Inflammatory macrophage treated with lipopolysaccharide for 1 hour (primary cell): ENCODE results near the gene OR5K2.

Experiments
- DNase-seq, 2 donors: peaks; one replicate each; pipeline ENCODE4 v3.0.0-alpha.2; 2020 to 2022

Gene OR5K2

GRCh38 chr3:98525494-98525893 is 28.0 kb downstream of the OR5K2 start:
- DNase-seq = no peak

- DNase-seq = no peak
Observed at GRCh38 chr3:98528474-98529346, 31.2 kb downstream of the OR5K2 start.

DNA sequence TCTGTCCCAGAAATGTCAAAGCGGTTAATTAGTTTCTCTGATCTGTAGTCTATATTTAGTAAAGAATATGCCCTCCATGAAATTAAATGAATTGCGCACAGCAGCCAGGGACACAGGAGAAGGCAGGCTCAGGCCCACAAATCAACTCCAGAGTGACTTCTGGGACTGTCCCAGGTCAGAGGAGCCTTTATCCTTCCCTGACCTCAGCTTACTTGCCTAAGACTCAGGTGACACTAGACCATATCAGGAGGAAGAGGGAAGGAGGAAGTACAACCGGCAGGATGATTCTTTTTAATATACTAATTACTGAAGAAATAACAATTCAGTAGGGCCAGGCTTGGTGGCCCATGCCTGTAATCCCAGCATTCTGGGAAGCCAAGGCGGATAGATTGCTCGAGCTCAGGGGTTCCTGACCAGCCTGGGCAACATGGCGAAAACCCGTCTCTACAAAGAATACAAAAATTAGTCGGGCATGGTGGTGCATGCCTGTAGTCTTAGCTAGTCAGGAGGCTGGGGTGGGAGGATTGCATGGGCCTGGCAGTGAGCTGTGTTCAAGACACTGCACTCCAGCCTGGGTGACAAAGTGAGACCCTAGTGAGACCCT is 32.5 kb downstream of the OR5K2 start:
- peak in 1 of 2 donors; percentile 13 for DNase-seq

DNA sequence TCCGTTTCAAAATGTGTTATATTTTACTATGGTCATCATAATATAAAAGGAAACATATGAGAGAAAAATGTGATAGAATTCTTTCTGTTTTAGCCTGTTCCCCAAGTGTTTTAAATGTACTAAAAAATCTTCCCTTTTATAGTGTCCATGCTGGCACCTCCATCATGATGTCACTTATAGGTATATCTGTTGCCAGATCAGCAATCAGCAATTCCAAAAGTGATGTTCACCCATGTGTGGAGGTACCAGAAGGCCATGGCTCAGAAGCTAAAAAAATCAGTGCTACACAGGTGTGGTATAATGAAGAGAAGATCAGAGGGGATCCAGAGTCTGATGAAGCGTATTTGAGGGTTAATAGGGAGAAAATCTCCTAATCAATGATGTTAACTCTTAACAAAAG is 33.2 kb downstream of the OR5K2 start:
- no peak for DNase-seq

GRCh38 chr3:98531622-98532274 is 34.3 kb downstream of the OR5K2 start, which contains the start of gene GPR15:
GPR15 (plus strand) TSS chr3:98531978; CDS start chr3:98532034, 56 bp downstream.
- DNase-seq = no peak

DNA sequence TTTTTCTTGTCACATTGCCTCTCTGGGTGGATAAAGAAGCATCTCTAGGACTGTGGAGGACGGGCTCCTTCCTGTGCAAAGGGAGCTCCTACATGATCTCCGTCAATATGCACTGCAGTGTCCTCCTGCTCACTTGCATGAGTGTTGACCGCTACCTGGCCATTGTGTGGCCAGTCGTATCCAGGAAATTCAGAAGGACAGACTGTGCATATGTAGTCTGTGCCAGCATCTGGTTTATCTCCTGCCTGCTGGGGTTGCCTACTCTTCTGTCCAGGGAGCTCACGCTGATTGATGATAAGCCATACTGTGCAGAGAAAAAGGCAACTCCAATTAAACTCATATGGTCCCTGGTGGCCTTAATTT is 34.8 kb downstream of the OR5K2 start:
- DNase-seq = no peak

DNA sequence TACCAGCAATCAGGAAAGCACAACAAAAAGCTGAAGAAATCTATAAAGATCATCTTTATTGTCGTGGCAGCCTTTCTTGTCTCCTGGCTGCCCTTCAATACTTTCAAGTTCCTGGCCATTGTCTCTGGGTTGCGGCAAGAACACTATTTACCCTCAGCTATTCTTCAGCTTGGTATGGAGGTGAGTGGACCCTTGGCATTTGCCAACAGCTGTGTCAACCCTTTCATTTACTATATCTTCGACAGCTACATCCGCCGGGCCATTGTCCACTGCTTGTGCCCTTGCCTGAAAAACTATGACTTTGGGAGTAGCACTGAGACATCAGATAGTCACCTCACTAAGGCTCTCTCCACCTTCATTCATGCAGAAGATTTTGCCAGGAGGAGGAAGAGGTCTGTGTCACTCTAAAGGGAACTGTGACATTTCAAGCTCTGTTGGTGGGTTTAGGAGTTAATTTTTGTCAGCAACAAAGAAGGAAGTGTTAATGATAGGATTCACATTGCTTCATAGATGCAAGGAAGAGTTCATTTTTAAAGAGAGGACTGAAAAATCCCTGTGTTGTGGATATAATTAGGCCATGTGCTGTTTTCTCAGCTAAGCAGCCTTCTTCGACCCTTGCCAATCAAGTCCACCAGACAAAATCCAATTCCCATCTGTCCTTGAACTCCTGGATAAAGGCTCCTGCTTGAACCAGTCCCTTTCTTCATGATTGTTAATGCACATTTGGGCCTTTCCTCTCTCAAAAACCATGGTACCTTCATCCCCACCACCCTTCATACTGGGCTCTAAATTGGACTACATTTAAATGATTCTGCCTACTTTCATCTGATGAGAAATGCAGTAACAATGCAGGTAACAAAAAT is 35.5 kb downstream of the OR5K2 start:
- DNase-seq = no peak

- DNase-seq = no peak
Observed at GRCh38 chr3:98534168-98534567, 36.7 kb downstream of the OR5K2 start.

DNA sequence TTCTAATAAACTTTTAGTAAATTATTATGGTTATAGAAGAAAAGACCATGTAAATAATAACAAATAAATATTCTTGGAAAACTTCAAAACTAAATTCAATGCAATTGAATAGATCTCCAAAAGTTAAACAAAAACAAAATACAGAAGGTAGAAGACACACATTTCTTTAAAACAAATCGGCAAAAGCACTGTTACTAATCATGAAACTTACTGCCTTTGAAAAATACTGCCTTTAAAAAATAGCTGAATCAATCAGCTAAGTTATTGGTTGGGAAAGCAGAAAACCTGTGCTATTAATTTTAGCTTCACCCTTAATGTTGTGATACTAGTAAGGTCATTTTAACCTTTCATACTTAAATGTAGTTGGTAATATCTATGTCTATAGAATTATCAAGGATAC is 37.3 kb downstream of the OR5K2 start:
- no peak for DNase-seq

- DNase-seq = no peak
Observed at GRCh38 chr3:98536456-98537017, 39.1 kb downstream of the OR5K2 start.

DNA sequence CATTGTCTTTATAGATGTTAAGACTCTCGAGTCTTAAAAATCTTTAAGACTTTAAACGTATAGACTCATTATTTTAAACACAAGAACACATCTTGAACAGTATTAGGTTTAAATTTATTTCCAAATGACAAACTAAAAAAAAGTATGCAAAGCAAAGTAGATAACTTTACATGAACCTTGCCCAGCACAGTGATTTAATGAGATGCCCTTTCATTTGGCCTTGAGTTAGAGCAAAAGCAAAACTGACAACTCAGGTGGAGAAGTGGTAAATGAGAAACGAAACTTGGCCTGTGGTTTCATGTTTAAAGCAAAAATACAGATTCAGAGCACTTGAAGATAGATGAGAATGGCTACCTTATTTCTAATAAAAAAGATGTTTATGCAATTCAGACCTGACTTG is 42.9 kb downstream of the OR5K2 start:
- DNase-seq = no peak

DNA sequence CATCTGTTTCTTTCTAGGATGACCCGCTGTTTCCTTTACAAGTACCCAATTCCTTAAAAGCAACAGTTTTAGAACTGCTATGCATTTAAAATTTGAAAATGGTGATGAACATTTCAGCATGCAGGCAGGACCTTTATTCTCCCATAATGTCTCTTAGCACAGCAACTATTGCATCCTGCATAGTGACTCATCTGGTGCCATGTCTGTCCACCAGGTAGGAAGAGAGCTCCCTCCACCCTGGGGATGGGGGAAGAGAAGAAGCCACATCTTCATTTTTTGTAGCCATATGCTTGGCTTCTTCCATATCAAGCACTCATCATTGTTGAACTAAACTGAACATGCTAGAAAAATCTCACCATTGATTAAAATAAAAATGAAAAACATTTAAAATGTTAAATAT is 44.2 kb downstream of the OR5K2 start:
- DNase-seq = no peak

DNA sequence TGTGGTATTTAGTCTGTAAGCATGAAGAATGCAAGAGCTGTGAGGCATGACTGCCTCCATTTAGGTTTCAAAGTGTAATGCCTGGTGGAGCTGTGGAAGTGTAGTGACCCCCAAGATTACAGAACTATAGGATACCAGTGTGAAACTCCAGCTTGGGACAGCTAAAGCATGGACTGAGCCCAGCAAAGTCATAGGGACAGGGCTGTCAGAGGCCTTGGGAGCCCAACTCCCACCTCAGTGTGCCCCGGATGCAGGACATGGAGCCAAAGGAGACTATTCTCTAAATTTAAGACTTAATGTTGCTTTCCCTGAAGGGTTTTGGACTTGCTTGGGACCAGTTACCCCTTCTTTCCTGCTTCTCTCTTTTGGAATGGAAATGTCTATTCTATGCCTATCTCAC is 45.1 kb downstream of the OR5K2 start:
- DNase-seq = no peak

DNA sequence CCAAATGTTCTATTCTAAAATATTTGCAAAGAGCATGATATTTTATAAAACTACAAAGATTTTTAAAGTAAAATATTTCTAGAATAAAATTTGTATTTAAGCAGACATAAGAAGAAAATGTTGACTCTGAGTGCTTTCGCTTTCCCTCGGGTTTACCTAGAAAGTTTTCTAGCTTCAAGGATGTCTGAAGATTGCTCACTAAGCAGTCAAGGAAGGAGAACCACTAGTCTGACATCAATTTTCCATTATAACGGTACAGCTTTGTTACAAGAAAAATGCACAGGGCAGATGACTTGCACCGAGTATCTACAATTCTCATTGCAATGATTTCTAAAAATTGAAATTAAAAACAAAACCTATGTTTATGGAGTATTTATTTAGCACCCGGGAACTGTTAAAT is 48.5 kb downstream of the OR5K2 start:
- no peak for DNase-seq
